Lower lobe of right lung (tissue), 2 donors: ENCODE measurements around the gene URM1. TPM values are rescaled to one million over a fixed set of nuclear protein-coding genes. Genes with fewer than 3 reads are reported as not detected.

ENCODE experiments used
- ATAC-seq, 2 donors: fragments of 200-7000 bp; cut with Tn5 transposase; one replicate each; pipeline ENCODE4 v1.9.1; 2020 to 2022; ENCODE audit warnings: mild to moderate bottlenecking in 2 of 2, moderate library complexity in 2 of 2
- DNase-seq: peaks from one replicate; pipeline ENCODE4 v3.0.0-alpha.2; 2020
- H3K27ac ChIP-seq: fragments of 200-600 bp; one replicate; pipeline ENCODE4 v1.8.0; 2022
- H3K27me3 ChIP-seq: fragments of 200-600 bp; one replicate; pipeline ENCODE4 v1.8.0; 2022; ENCODE audit warnings: low read depth
- H3K36me3 ChIP-seq: fragments of 200-600 bp; one replicate; pipeline ENCODE4 v1.8.0; 2022; ENCODE audit warnings: mild to moderate bottlenecking
- H3K4me1 ChIP-seq: fragments of 200-600 bp; one replicate; pipeline ENCODE4 v1.8.0; 2022
- H3K4me3 ChIP-seq: fragments of 200-600 bp; one replicate; pipeline ENCODE4 v1.8.0; 2022; ENCODE audit warnings: mild to moderate bottlenecking
- H3K9me3 ChIP-seq: fragments of 200-600 bp; one replicate; pipeline ENCODE4 v1.8.0; 2022
- CTCF ChIP-seq: fragments of 200-600 bp; IDR thresholded peaks from one replicate; pipeline ENCODE4 v1.8.0; 2022; ENCODE audit warnings: antibody characterized with exemption, mild to moderate bottlenecking
- intact Hi-C: fragments of 100-400 bp; cut with DNase I; formaldehyde crosslinking; loops from one replicate; pipeline ENCODE4 v1.11.0; 2022
- microRNA-seq: library from miRNA; unstranded; fragments of <30 nt; microRNA quantifications from one replicate; pipeline ENCODE4 v1.2.0, GENCODE V29; 2020; ENCODE audit warnings: borderline number of aligned reads
- total RNA-seq: library from RNA; stranded (reverse); fragmentation: NEBNext Ultra II Directional; extraction: Animal tissue kit (Norgen Biotek cat#: 25700); gene quantifications from one replicate; pipeline ENCODE4 v1.2.1, GENCODE V29; 2021
- donor health status: DM: no; HTN: yes; CAD: no; lungs with severe emphysema.

The URM1 gene
- total RNA-seq, 1 donor from 2014 or later = 49.0 TPM

GRCh38 chr9:128438343-128439109, 67.4 kb downstream of the URM1 start:
- TF ChIP-seq CTCF = peak; percentile 97
- DNase-seq (peak; percentile 90), ATAC-seq (peak; percentile 95 to 96)
- H3K27ac ChIP-seq = no peak overlapping the region
- H3K4me1 ChIP-seq = peaks cover 5% of the 10 kb centered on the region
- peaks cover 3% of the 10 kb centered on the region for H3K36me3 ChIP-seq
- no peaks in the 10 kb centered on the region for H3K9me3 ChIP-seq
- intact Hi-C loops = no loop called here
- no peak overlapping the region for H3K4me3 ChIP-seq
- H3K27me3 ChIP-seq = no peaks in the 10 kb centered on the region

GRCh38 chr9:128439273-128439672, 68.1 kb downstream of the URM1 start:
- Histone ChIP-seq H3K4me3 (no peak overlapping the region), H3K27me3 (no peaks in the 10 kb centered on the region), H3K27ac (no peak overlapping the region), H3K9me3 (no peaks in the 10 kb centered on the region), H3K36me3 (peaks cover 3% of the 10 kb centered on the region), H3K4me1 (peaks cover 5% of the 10 kb centered on the region)
- no peak for ATAC-seq
- DNase-seq = no peak
- intact Hi-C loops = no loop called here
- no peak for TF ChIP-seq CTCF

Small RNA genes within 50 kb of the gene (microRNA-seq; reads per million reads assigned to microRNA genes)
- not detected for gene MIR219B

Other genes starting within 250 kb of the URM1 start
- gene PTGES2, start 243.6 kb upstream of the URM1 start, total RNA-seq = 30.6 TPM
- 83.4 TPM for gene LCN2, start 221.9 kb upstream of the URM1 start, total RNA-seq
- 47.9 TPM for gene BBLN, start 211.1 kb upstream of the URM1 start, total RNA-seq
- 98.5 TPM for gene CIZ1, start 179.8 kb upstream of the URM1 start, total RNA-seq
- gene DNM1, start 168.0 kb upstream of the URM1 start, total RNA-seq = 8.8 TPM
- 82.7 TPM for gene GOLGA2, start 95.4 kb upstream of the URM1 start, total RNA-seq
- gene SWI5, start 95.1 kb upstream of the URM1 start, total RNA-seq = 19.1 TPM
- 18.1 TPM for gene TRUB2, start 48.9 kb upstream of the URM1 start, total RNA-seq
- 35.9 TPM for gene COQ4, start 48.5 kb upstream of the URM1 start, total RNA-seq
- 19.5 TPM for gene SLC27A4, start 30.8 kb upstream of the URM1 start, total RNA-seq
- 11.2 TPM for gene CERCAM, start 49.5 kb downstream of the URM1 start, total RNA-seq
- gene ODF2, start 84.6 kb downstream of the URM1 start, total RNA-seq = 20.3 TPM
- gene GLE1, start 133.3 kb downstream of the URM1 start, total RNA-seq = 24.5 TPM
- 305 TPM for gene SPTAN1, start 181.2 kb downstream of the URM1 start, total RNA-seq